Panc1 (cell line): ENCODE data around the gene CFAP69. TPM values are rescaled to one million over a fixed set of nuclear protein-coding genes. Genes with fewer than 3 reads are reported as not detected.

Experiments used
- ATAC-seq: fragments of 200-7000 bp; cut with Tn5 transposase; 2 replicates; pipeline ENCODE4 v1.9.1; 2020; ENCODE audit warnings: mild to moderate bottlenecking, moderate library complexity
- BruUV-seq: library from RNA; stranded (reverse); fragments of 400-500 nt; replicated peaks from 2 replicates; lab custom pipeline; 2021; lab: Mats Ljungman, UMichigan
- CTCF ChIA-PET: fragments of 300-600 bp; sonication (Branson Sonifier 250); formaldehyde crosslinking; loops from one replicate; lab custom pipeline; 2022; ENCODE audit warnings: antibody characterized with exemption; lab: Charles Lee
- POLR2A ChIA-PET: fragments of 300-600 bp; sonication (Branson Sonifier 250); formaldehyde crosslinking; loops from one replicate; lab custom pipeline; 2022; ENCODE audit warnings: antibody characterized with exemption; lab: Charles Lee
- DNase-seq: peaks from one replicate; pipeline ENCODE4 v3.0.0-alpha.2; 2010; ENCODE audit warnings: low read depth, low spot score
- H3K27ac ChIP-seq: 2 replicates; pipeline ENCODE4 v1.5.1; 2011; ENCODE audit warnings: mild to moderate bottlenecking, low read length, inconsistent platforms
- H3K27me3 ChIP-seq: fragments of 200-500 bp; sonication (Bioruptor generic); 2 replicates; pipeline ENCODE4 v1.6.0; 2014; ENCODE audit warnings: low read length, inconsistent platforms; ENCODE audit not compliant: control insufficient read depth, insufficient read depth
- H3K36me3 ChIP-seq: fragments of 200-500 bp; sonication (Bioruptor generic); 2 replicates; pipeline ENCODE4 v1.5.1; 2014; ENCODE audit warnings: inconsistent platforms, mild to moderate bottlenecking, low read length, moderate library complexity; ENCODE audit not compliant: control insufficient read depth, insufficient read depth
- H3K4me1 ChIP-seq: 2 replicates; pipeline ENCODE4 v1.5.1; 2011; ENCODE audit warnings: inconsistent platforms, mild to moderate bottlenecking, low read length, moderate library complexity; ENCODE audit not compliant: control insufficient read depth, insufficient read depth
- H3K4me3 ChIP-seq, 2 experiments: 2 replicates each; pipeline ENCODE4 v1.5.1; 2011 to 2012; ENCODE audit warnings: low read depth in 2 of 2, low read length in 2 of 2, mild to moderate bottlenecking in 2 of 2, inconsistent platforms in 1 of 2, moderate library complexity in 1 of 2
- H3K9me3 ChIP-seq: fragments of 200-500 bp; sonication (Bioruptor generic); 2 replicates; pipeline ENCODE4 v1.5.1; 2014; ENCODE audit warnings: low read depth, mild to moderate bottlenecking, inconsistent platforms, low read length, moderate library complexity; ENCODE audit not compliant: control insufficient read depth, insufficient read depth
- POLR2AphosphoS5 ChIP-seq: IDR thresholded peaks from 2 replicates; pipeline ENCODE4 v1.6.1; 2012; ENCODE audit warnings: mild to moderate bottlenecking, low read depth, low read length, moderate library complexity
- SIN3A ChIP-seq: IDR thresholded peaks from 2 replicates; pipeline ENCODE4 v1.6.1; 2012; ENCODE audit warnings: low read depth, mild to moderate bottlenecking, low read length, moderate library complexity, borderline replicate concordance; ENCODE audit not compliant: insufficient read depth
- TCF7L2 ChIP-seq: IDR thresholded peaks from 2 replicates; pipeline ENCODE4 v1.6.1; 2011; ENCODE audit warnings: mild to moderate bottlenecking, low read depth, low read length, inconsistent platforms
- in situ Hi-C: cut with HindIII; loops from 2 replicates; pipeline ENCODE4 v1.10.0; 2016; ENCODE audit warnings: low sequenced_read_pairs, low pct_unique_long_range_greater_than_20kb
- intact Hi-C: fragments of 100-400 bp; cut with micrococcal nuclease; formaldehyde crosslinking; loops from one replicate; pipeline ENCODE4 v1.10.0; 2022; ENCODE audit not compliant: unreplicated experiment
- total RNA-seq: library from RNA; stranded (reverse); gene quantifications from one replicate; pipeline ENCODE4 v1.2.1, GENCODE V29; 2021; ENCODE audit not compliant: unreplicated experiment
- TF ChIP-seq, protein P1 (sequence below), 2 experiments: IDR thresholded peaks; 2 replicates each; pipeline ENCODE4 v1.6.1; 2011 to 2012; ENCODE audit warnings: low read depth in 2 of 2, control low read depth in 1 of 2, low read length in 1 of 2, mild to moderate bottlenecking in 1 of 2, moderate library complexity in 1 of 2; ENCODE audit not compliant: insufficient read depth in 1 of 2
- TF ChIP-seq, protein P2 (sequence below): fragments of 450-650 bp; IDR thresholded peaks from 2 replicates; pipeline ENCODE4 v1.5.1; 2017; ENCODE audit warnings: mild to moderate bottlenecking

Gene CFAP69
- total RNA-seq, 1 experiment from 2014 or later, result 0.51 TPM

DNA sequence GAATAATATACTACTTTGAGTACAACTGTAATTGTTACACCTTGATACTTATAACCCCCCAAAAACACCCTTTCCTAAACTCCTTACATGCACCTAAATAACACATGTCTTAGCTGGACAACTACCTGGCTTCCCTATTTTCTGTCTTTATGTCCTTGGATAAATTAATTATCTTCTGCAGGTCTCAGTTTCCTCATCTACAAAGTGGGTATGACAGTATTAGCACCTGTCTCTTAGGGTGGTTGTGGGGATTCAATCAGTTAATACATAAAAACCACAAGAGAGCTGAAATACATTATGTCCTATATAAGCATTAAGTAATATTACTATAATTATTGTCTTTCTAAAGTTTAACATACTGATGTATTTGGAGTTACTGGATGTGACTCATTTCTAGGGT is 22.6 kb upstream of the CFAP69 start:
- Histone ChIP-seq H3K9me3 (no peaks in the 10 kb centered on the region), H3K4me1 (no peaks in the 10 kb centered on the region), H3K36me3 (no peaks in the 10 kb centered on the region), H3K27me3 (no peaks in the 10 kb centered on the region), H3K4me3 (no peak overlapping the region), H3K27ac (no peak overlapping the region)
- ChIA-PET CTCF (no interaction called here), POLR2A (no interaction called here)
- ATAC-seq, result no peak
- no peak for DNase-seq
- intact Hi-C loops, result no loop called here
- BruUV-seq, result no TSS peak
- in situ Hi-C loops, result no loop called here
- TF ChIP-seq, protein P1, sequence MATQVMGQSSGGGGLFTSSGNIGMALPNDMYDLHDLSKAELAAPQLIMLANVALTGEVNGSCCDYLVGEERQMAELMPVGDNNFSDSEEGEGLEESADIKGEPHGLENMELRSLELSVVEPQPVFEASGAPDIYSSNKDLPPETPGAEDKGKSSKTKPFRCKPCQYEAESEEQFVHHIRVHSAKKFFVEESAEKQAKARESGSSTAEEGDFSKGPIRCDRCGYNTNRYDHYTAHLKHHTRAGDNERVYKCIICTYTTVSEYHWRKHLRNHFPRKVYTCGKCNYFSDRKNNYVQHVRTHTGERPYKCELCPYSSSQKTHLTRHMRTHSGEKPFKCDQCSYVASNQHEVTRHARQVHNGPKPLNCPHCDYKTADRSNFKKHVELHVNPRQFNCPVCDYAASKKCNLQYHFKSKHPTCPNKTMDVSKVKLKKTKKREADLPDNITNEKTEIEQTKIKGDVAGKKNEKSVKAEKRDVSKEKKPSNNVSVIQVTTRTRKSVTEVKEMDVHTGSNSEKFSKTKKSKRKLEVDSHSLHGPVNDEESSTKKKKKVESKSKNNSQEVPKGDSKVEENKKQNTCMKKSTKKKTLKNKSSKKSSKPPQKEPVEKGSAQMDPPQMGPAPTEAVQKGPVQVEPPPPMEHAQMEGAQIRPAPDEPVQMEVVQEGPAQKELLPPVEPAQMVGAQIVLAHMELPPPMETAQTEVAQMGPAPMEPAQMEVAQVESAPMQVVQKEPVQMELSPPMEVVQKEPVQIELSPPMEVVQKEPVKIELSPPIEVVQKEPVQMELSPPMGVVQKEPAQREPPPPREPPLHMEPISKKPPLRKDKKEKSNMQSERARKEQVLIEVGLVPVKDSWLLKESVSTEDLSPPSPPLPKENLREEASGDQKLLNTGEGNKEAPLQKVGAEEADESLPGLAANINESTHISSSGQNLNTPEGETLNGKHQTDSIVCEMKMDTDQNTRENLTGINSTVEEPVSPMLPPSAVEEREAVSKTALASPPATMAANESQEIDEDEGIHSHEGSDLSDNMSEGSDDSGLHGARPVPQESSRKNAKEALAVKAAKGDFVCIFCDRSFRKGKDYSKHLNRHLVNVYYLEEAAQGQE (IDR thresholded peaks at IDR 0.05; ENCODE audit: insufficient read depth in 1 of 2, low read depth in 2 of 2, low read length in 1 of 2), result no peak
- TF ChIP-seq TCF7L2 (no peak), SIN3A (no peak), POLR2AphosphoS5 (no peak)
- TF ChIP-seq, protein P2, sequence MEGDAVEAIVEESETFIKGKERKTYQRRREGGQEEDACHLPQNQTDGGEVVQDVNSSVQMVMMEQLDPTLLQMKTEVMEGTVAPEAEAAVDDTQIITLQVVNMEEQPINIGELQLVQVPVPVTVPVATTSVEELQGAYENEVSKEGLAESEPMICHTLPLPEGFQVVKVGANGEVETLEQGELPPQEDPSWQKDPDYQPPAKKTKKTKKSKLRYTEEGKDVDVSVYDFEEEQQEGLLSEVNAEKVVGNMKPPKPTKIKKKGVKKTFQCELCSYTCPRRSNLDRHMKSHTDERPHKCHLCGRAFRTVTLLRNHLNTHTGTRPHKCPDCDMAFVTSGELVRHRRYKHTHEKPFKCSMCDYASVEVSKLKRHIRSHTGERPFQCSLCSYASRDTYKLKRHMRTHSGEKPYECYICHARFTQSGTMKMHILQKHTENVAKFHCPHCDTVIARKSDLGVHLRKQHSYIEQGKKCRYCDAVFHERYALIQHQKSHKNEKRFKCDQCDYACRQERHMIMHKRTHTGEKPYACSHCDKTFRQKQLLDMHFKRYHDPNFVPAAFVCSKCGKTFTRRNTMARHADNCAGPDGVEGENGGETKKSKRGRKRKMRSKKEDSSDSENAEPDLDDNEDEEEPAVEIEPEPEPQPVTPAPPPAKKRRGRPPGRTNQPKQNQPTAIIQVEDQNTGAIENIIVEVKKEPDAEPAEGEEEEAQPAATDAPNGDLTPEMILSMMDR, result no peak

DNA sequence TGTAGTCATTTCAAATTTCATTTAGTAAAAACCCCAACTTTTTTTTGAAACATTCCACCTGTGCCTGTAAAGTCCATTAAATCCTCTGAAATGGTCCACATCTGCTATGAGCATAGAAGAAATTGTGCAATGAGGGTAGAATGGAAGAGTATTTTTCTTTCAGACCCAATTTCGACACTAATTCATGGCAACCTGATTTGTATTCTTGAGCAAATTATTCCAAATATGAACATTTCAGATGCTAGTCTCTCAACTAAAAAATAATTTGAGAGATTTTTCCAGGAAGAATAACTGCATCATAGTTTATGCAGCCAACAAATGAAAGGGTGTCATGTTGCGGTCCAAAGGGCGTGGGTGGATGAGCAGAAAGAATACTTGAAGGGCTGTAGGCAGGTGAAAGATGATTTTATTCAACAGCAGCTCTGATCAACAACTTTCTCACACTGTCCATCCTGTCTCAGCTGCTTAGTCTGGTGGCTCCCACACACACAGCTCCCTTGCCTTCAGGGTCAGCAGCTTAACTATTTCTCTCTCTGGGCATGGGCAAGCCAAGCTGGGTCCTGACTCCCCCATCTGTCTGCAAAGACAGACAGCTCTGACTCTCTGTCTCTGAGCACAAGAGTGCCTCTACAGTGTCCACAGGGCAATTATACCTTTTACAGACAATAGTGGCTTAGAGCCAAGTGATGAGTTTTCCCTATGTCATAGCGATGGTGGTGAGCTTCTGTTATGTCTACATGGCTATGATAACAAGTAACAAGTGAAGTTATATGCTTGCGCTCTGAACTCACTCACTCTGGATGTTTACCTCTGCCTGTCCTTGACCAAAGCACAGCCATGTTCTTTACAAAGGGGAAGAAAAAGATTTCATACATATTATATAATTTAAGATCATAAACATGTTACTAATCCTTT is 21.9 kb upstream of the CFAP69 start:
- DNase-seq, result no peak
- Histone ChIP-seq H3K27ac (no peak overlapping the region), H3K27me3 (no peaks in the 10 kb centered on the region), H3K9me3 (no peaks in the 10 kb centered on the region), H3K4me1 (no peaks in the 10 kb centered on the region), H3K4me3 (no peak overlapping the region), H3K36me3 (no peaks in the 10 kb centered on the region)
- CTCF ChIA-PET, result no interaction called here
- no peak for ATAC-seq
- in situ Hi-C loops, result no loop called here
- POLR2A ChIA-PET, result no interaction called here
- intact Hi-C loops, result no loop called here
- BruUV-seq, result no TSS peak
- TF ChIP-seq SIN3A (no peak), POLR2AphosphoS5 (no peak), TCF7L2 (no peak)
- TF ChIP-seq, protein P1 (IDR thresholded peaks at IDR 0.05; ENCODE audit: insufficient read depth in 1 of 2, low read depth in 2 of 2, low read length in 1 of 2), result no peak
- TF ChIP-seq, protein P2, result no peak
